Cardiac muscle cell (in vitro differentiated cells and primary cell): ENCODE data around the gene CFAP53. TPM values are rescaled to one million over a fixed set of nuclear protein-coding genes. Genes with fewer than 3 reads are reported as not detected.

Experiments used
- DNase-seq, 2 donors: peaks; one replicate each; pipeline versions ENCODE4 v3.0.0 to v3.0.0-alpha.2; 2010 to 2017; ENCODE audit warnings: low read depth in 1 of 2, low spot score in 1 of 2
- H3K27ac ChIP-seq: fragments of 200-600 bp; sonication (generic); 2 replicates; pipeline ENCODE4 v1.5.1; 2016
- H3K27me3 ChIP-seq: fragments of 200-600 bp; sonication (generic); 2 replicates; pipeline ENCODE4 v1.6.0; 2016; ENCODE audit warnings: control low read depth
- H3K36me3 ChIP-seq: fragments of 200-600 bp; sonication (generic); 2 replicates; pipeline ENCODE4 v1.5.1; 2016; ENCODE audit warnings: control low read depth
- H3K4me1 ChIP-seq: fragments of 200-600 bp; sonication (generic); 2 replicates; pipeline ENCODE4 v1.8.1; 2017; ENCODE audit warnings: low read depth, mild to moderate bottlenecking, mixed run types
- H3K4me3 ChIP-seq: fragments of 200-600 bp; sonication (generic); 2 replicates; pipeline ENCODE4 v1.5.1; 2016; ENCODE audit warnings: mild to moderate bottlenecking
- H3K9me3 ChIP-seq: fragments of 200-600 bp; sonication (generic); 2 replicates; pipeline ENCODE4 v1.5.1; 2017; ENCODE audit warnings: low read depth, mild to moderate bottlenecking, control low read depth
- CTCF ChIP-seq: IDR thresholded peaks from 2 replicates; pipeline ENCODE4 v1.5.1; 2012; ENCODE audit warnings: low read depth, mild to moderate bottlenecking, low read length
- polyA plus RNA-seq: library from polyadenylated mRNA; unstranded; fragments of >200 nt; fragmentation: Nextera tagmentation; extraction: Ambion mirVana; gene quantifications from 2 replicates; pipeline ENCODE4 v1.2.1, GENCODE V29; 2016
- total RNA-seq: library from RNA; depleted of rRNA; stranded (reverse); fragments of >200 nt; gene quantifications from 2 replicates; pipeline ENCODE4 v1.2.3, GENCODE V29; 2016

CFAP53 gene
- total and polyA plus RNA-seq, 2 experiments from 2014 or later = 1.0 to 3.9 TPM

- H3K36me3 ChIP-seq = no peaks in the 10 kb centered on the region
- no peak overlapping the region for H3K27ac ChIP-seq
- H3K27me3 ChIP-seq = peaks cover 95% of the 10 kb centered on the region
- no peak for TF ChIP-seq CTCF
- no peaks in the 10 kb centered on the region for H3K4me1 ChIP-seq
- no peaks in the 10 kb centered on the region for H3K9me3 ChIP-seq
- peak overlapping the region; percentile 55 for H3K4me3 ChIP-seq
- DNase-seq = peak in 1 of 2 donors; percentile 43
Measured at GRCh38 chr18:50193796-50194630, 72.3 kb downstream of the CFAP53 start.

- no peak for TF ChIP-seq CTCF
- no peak overlapping the region for H3K27ac ChIP-seq
- no peak overlapping the region for H3K4me3 ChIP-seq
- no peaks in the 10 kb centered on the region for H3K9me3 ChIP-seq
- no peaks in the 10 kb centered on the region for H3K36me3 ChIP-seq
- no peaks in the 10 kb centered on the region for H3K4me1 ChIP-seq
- peak in 1 of 2 donors; percentile 4 for DNase-seq
- peaks cover 94% of the 10 kb centered on the region for H3K27me3 ChIP-seq
Measured at GRCh38 chr18:50192995-50193795, 73.1 kb downstream of the CFAP53 start.

- no peak for DNase-seq
- H3K27me3 ChIP-seq = peaks cover 85% of the 10 kb centered on the region
- H3K36me3 ChIP-seq = no peaks in the 10 kb centered on the region
- no peaks in the 10 kb centered on the region for H3K9me3 ChIP-seq
- TF ChIP-seq CTCF = no peak
- H3K27ac ChIP-seq = no peak overlapping the region
- H3K4me3 ChIP-seq = no peak overlapping the region
- no peaks in the 10 kb centered on the region for H3K4me1 ChIP-seq
Measured at GRCh38 chr18:50190926-50191325, 75.4 kb downstream of the CFAP53 start.

- peaks cover 78% of the 10 kb centered on the region for H3K27me3 ChIP-seq
Measured at GRCh38 chr18:50190236-50190635, 76.1 kb downstream of the CFAP53 start.

GRCh38 chr18:50189160-50189559 lies 77.1 kb downstream of the CFAP53 start:
- no peak for DNase-seq
- peaks cover 69% of the 10 kb centered on the region for H3K27me3 ChIP-seq
- TF ChIP-seq CTCF = no peak

More at GRCh38 chr18:50190236-50190635, 76.1 kb downstream of the CFAP53 start:
- H3K4me3 ChIP-seq = no peak overlapping the region
- no peaks in the 10 kb centered on the region for H3K36me3 ChIP-seq
- DNase-seq = no peak
- no peak for TF ChIP-seq CTCF
- no peak overlapping the region for H3K27ac ChIP-seq
- no peaks in the 10 kb centered on the region for H3K9me3 ChIP-seq
- H3K4me1 ChIP-seq = no peaks in the 10 kb centered on the region

More at GRCh38 chr18:50189160-50189559, 77.1 kb downstream of the CFAP53 start:
- H3K36me3 ChIP-seq = no peaks in the 10 kb centered on the region
- H3K4me1 ChIP-seq = no peaks in the 10 kb centered on the region
- no peak overlapping the region for H3K4me3 ChIP-seq
- no peaks in the 10 kb centered on the region for H3K9me3 ChIP-seq
- H3K27ac ChIP-seq = no peak overlapping the region
